ENCODE measurements around the gene PRICKLE2. TPM values are rescaled to one million over a fixed set of nuclear protein-coding genes. Genes with fewer than 3 reads are reported as not detected.

PRICKLE2 gene
- total RNA-seq, 1 experiment from 2014 or later = 3.2 TPM

DNA sequence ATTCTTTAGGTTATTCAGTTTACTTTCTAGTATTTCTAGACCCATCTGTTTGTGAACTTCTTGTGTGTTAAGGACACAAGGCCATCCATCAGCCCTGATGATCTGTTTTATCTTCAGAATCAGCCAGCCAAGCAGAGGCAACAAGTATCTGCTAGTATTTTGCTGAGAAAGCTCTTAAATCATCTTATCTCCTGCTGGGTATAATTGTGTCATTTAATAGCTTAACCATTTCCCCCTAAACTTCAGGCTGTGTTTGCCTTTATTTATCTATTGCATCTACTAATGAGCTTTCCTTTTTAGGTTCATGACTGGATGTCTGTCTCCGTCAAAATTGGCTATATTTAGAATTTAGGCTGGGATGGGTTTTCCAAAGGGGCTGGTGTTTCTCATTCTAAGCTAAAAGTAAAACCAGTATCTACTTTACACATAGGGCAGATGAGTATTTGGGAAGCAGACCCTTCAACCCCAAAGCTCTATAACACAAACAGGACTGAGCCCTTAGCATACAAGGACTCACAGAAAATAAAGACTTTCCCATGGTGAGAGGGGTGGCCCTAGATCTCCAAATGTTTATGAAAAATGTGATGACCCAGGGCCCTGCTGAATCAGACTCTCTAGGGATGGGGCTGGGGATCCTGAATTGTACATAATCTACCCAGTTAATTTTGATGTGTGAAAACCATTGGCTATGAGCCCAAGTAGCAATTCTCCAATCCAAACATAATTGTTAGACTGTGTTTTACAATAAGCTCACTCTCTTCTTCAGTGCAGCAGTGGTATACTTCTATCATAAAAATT, 136.7 kb downstream of the PRICKLE2 start:
- peaks cover 14% of the 10 kb centered on the region for H3K4me1 ChIP-seq (ENCODE audit: insufficient read depth, low read length)
- Mint-ChIP-seq H3K27me3 (ENCODE audit: low read depth) (no peaks in the 10 kb centered on the region; the same call in 1 of the 2 replicates), H3K4me3 (no peak overlapping the region), H3K27ac (no peak overlapping the region), H3K9me3 (no peaks in the 10 kb centered on the region), H3K4me1 (peaks cover 47 to 57% of the 10 kb centered on the region in 2 experiments), H3K36me3 (ENCODE audit: insufficient read depth in 1 of 3, low read depth in 3 of 3) (peaks cover 0 to 2% (median 0%) of the 10 kb centered on the region in 3 experiments; a peak in 1 of 7 replicates)
- no peaks in the 10 kb centered on the region for H3K79me2 ChIP-seq (ENCODE audit: insufficient read depth, low read length)
- no CpG with 5 or more reads among the region's 1 CpG for WGBS (ENCODE audit: extremely low coverage, insufficient read length, low lambda C conversion rate)
- no peak overlapping the region for H3K56ac ChIP-seq (ENCODE audit: insufficient read length, low read depth, low read length)
- H3K27ac ChIP-seq (ENCODE audit: insufficient read length, low read depth, low read length) = no peak overlapping the region
- no peaks in the 10 kb centered on the region for H3K79me1 ChIP-seq (ENCODE audit: insufficient read depth, low read depth, low read length, poor library complexity, severe bottlenecking)
- H3K27me3 ChIP-seq (ENCODE audit: insufficient read depth, low read length) = no peaks in the 10 kb centered on the region
- H2AK5ac ChIP-seq (ENCODE audit: insufficient read length, low read length) = no peak overlapping the region
- H2BK15ac ChIP-seq (ENCODE audit: low read depth, low read length) = no peak overlapping the region
- H3K9ac ChIP-seq (ENCODE audit: extremely low read depth, insufficient read length, low read length) = no peak overlapping the region
- H3T11ph ChIP-seq (ENCODE audit: low read length) = no peak overlapping the region
- no peak overlapping the region for H4K91ac ChIP-seq (ENCODE audit: insufficient read length, low read depth, low read length)
- H4K8ac ChIP-seq (replicated peaks; ENCODE audit: insufficient read length, low read depth, low read length) = no peak overlapping the region
- DNase-seq = no peak
- no peak overlapping the region for H2BK120ac ChIP-seq (ENCODE audit: low read depth, low read length, poor library complexity, severe bottlenecking)
- no peak overlapping the region for H4K5ac ChIP-seq (ENCODE audit: insufficient read length, low read depth, low read length)
- no peak overlapping the region for H2BK12ac ChIP-seq (ENCODE audit: insufficient read length, low read depth, low read length)
- H3K4ac ChIP-seq (ENCODE audit: low read depth, low read length) = no peak overlapping the region
- H2BK20ac ChIP-seq (ENCODE audit: low read depth, low read length, poor library complexity, severe bottlenecking) = no peak overlapping the region
- no peak overlapping the region for H3K4me2 ChIP-seq (ENCODE audit: insufficient read depth, insufficient read length, low read length)
- H3K9me3 ChIP-seq (ENCODE audit: control insufficient read depth, low read depth, low read length) = no peaks in the 10 kb centered on the region
- no peak overlapping the region for H3K14ac ChIP-seq (ENCODE audit: insufficient read depth, low read length)
- H4K20me1 ChIP-seq (ENCODE audit: control insufficient read depth, insufficient read depth, insufficient read length) = no peaks in the 10 kb centered on the region
- no peak overlapping the region for H2AFZ ChIP-seq (ENCODE audit: low read length)
- TF ChIP-seq, protein P1, sequence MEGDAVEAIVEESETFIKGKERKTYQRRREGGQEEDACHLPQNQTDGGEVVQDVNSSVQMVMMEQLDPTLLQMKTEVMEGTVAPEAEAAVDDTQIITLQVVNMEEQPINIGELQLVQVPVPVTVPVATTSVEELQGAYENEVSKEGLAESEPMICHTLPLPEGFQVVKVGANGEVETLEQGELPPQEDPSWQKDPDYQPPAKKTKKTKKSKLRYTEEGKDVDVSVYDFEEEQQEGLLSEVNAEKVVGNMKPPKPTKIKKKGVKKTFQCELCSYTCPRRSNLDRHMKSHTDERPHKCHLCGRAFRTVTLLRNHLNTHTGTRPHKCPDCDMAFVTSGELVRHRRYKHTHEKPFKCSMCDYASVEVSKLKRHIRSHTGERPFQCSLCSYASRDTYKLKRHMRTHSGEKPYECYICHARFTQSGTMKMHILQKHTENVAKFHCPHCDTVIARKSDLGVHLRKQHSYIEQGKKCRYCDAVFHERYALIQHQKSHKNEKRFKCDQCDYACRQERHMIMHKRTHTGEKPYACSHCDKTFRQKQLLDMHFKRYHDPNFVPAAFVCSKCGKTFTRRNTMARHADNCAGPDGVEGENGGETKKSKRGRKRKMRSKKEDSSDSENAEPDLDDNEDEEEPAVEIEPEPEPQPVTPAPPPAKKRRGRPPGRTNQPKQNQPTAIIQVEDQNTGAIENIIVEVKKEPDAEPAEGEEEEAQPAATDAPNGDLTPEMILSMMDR (conservative IDR thresholded peaks at IDR 0.05) = no peak
- H3K18ac ChIP-seq (ENCODE audit: insufficient read length, low read depth, low read length) = no peak overlapping the region
- H2BK5ac ChIP-seq (ENCODE audit: insufficient read length, low read length) = no peak overlapping the region
- H3K23me2 ChIP-seq (ENCODE audit: insufficient read length, low read depth, low read length, poor library complexity, severe bottlenecking) = no peaks in the 10 kb centered on the region
- H3K23ac ChIP-seq (ENCODE audit: insufficient read length, low read depth, low read length) = no peak overlapping the region
